H1 (cell line): ENCODE data around the gene MTMR2. TPM values are rescaled to one million over a fixed set of nuclear protein-coding genes. Genes with fewer than 3 reads are reported as not detected.

ENCODE experiments used
- CBX5 ChIP-seq: fragments of 300-800, 300-1000 bp; sonication (generic); IDR thresholded peaks from 2 replicates; pipeline ENCODE4 v1.7.1; 2016; ENCODE audit warnings: antibody characterized with exemption, low read length, low read depth
- GTF2F1 ChIP-seq: IDR thresholded peaks from 2 replicates; pipeline ENCODE4 v1.6.1; 2012; ENCODE audit warnings: low read depth, low read length, improper control_type of control experiment, borderline replicate concordance
- SAP30 ChIP-seq: fragments of 300-600 bp; sonication (generic); IDR thresholded peaks from 2 replicates; pipeline ENCODE4 v1.7.1; 2012; ENCODE audit warnings: low read length, moderate library complexity, mild to moderate bottlenecking, inconsistent platforms; ENCODE audit not compliant: insufficient read depth, insufficient replicate concordance
- polyA plus RNA-seq, 7 experiments: library from polyadenylated mRNA; depleted of rRNA in 3 of 7; stranded (reverse) in 5 of 7; unstranded in 2 of 7; fragments of >200 nt in 5 of 7; fragments of 200-250 nt in 2 of 7; gene quantifications; 1 replicate in 5 of 7; 2 replicates in 1 of 7; 4 replicates in 1 of 7; pipeline versions ENCODE4 v1.2.1 to v1.2.3, GENCODE V29; 2011 to 2013; ENCODE audit warnings: missing spikeins in 2 of 7, mixed read lengths in 2 of 7
- total RNA-seq: library from RNA; stranded (reverse); fragmentation: NEBNext Ultra II Directional; extraction: Animal tissue kit (Norgen Biotek cat#: 25700); gene quantifications from 2 replicates; pipeline ENCODE4 v1.2.1, GENCODE V29; 2021

Gene MTMR2
- total and polyA plus RNA-seq, 2 of the 8 experiments (the other 6 are each of a cell fraction or from before 2014, with no cell fraction given): 16.7 to 52.9 TPM

- TF ChIP-seq GTF2F1: no peak
- no peak for TF ChIP-seq SAP30
- TF ChIP-seq CBX5: no peak
These were observed 40.5 kb downstream of the MTMR2 start (continued) for GRCh38 chr11:95883381-95883780.
